CD4-positive, alpha-beta T cell (primary cell): ENCODE measurements around the gene TRERF1. TPM values are rescaled to one million over a fixed set of nuclear protein-coding genes. Genes with fewer than 3 reads are reported as not detected.
A peak's percentile ranks its signal among the peaks of the same experiment; 100 is the strongest.

Source experiments
- ATAC-seq: fragments of 200-7000 bp; cut with Tn5 transposase; one replicate; pipeline ENCODE4 v1.10.0; 2022; ENCODE audit warnings: mild to moderate bottlenecking; ENCODE audit not compliant: poor library complexity
- CTCF ChIA-PET: fragments of 350-600 bp; sonication (Branson Sonifier 250); formaldehyde crosslinking; loops from one replicate; lab custom pipeline; 2021; ENCODE audit warnings: antibody characterized with exemption, inconsistent platforms; lab: Charles Lee
- POLR2A ChIA-PET: fragments of 350-600 bp; sonication (Branson Sonifier 250); formaldehyde crosslinking; loops from one replicate; lab custom pipeline; 2021; ENCODE audit warnings: antibody characterized with exemption, inconsistent platforms; lab: Charles Lee
- DNase-seq, 14 experiments: peaks; one replicate each; pipeline ENCODE4 v3.0.0-alpha.2; 2013 to 2020; ENCODE audit warnings: mixed read lengths in 2 of 14
- H3K27ac ChIP-seq, 2 donors: one replicate each; pipeline versions ENCODE4 v1.5.1 to v1.7.0; 2013; ENCODE audit warnings: low read length in 2 of 2, low read depth in 1 of 2, mild to moderate bottlenecking in 1 of 2
- H3K27me3 ChIP-seq, 2 experiments: 1 replicate in 1 of 2; 2 replicates in 1 of 2; pipeline versions ENCODE4 v1.6.1 to v1.7.0; 2013; ENCODE audit warnings: low read length in 2 of 2, control low read depth in 1 of 2, mild to moderate bottlenecking in 1 of 2, moderate library complexity in 1 of 2; ENCODE audit not compliant: insufficient read depth in 2 of 2, control insufficient read depth in 1 of 2
- H3K36me3 ChIP-seq: one replicate; pipeline ENCODE4 v1.6.1; 2013; ENCODE audit warnings: low read length, control low read depth; ENCODE audit not compliant: insufficient read depth
- H3K4me1 ChIP-seq: one replicate; pipeline ENCODE4 v1.6.1; 2013; ENCODE audit warnings: low read length, control low read depth; ENCODE audit not compliant: insufficient read depth
- H3K4me3 ChIP-seq: one replicate; pipeline ENCODE4 v1.5.1; 2013; ENCODE audit warnings: mild to moderate bottlenecking, low read length, moderate library complexity
- H3K9me3 ChIP-seq, 2 experiments: 1 replicate in 1 of 2; 2 replicates in 1 of 2; pipeline versions ENCODE4 v1.6.1 to v1.7.0; 2013; ENCODE audit warnings: low read length in 2 of 2, mild to moderate bottlenecking in 2 of 2, control low read depth in 1 of 2, moderate library complexity in 1 of 2; ENCODE audit not compliant: control insufficient read depth in 1 of 2, insufficient read depth in 1 of 2
- H3K27ac Mint-ChIP-seq: one replicate; pipeline ENCODE4 v1.8.0; 2020; ENCODE audit warnings: mixed read lengths
- H3K27me3 Mint-ChIP-seq: one replicate; pipeline ENCODE4 v1.8.0; 2021; ENCODE audit warnings: mixed read lengths
- H3K36me3 Mint-ChIP-seq: one replicate; pipeline ENCODE4 v1.8.0; 2021; ENCODE audit warnings: low read depth, mixed read lengths
- H3K4me1 Mint-ChIP-seq: one replicate; pipeline ENCODE4 v1.8.0; 2021; ENCODE audit warnings: low read depth, mixed read lengths
- H3K4me3 Mint-ChIP-seq: one replicate; pipeline ENCODE4 v1.8.0; 2020; ENCODE audit warnings: mild to moderate bottlenecking, mixed read lengths
- H3K9me3 Mint-ChIP-seq: one replicate; pipeline ENCODE4 v1.8.0; 2020; ENCODE audit warnings: mixed read lengths
- intact Hi-C, 2 experiments: fragments of 100-400 bp; cut with DNase I in 1 of 2; cut with micrococcal nuclease in 1 of 2; formaldehyde crosslinking; loops; one replicate each; pipeline versions ENCODE4 v1.15.1 to v1.9.0; 2023 to 2025; cut with DNase I, micrococcal nuclease
- total RNA-seq, 174 experiments: library from RNA in 2 of 174; stranded (reverse) in 2 of 174; gene quantifications; one replicate each; pipeline ENCODE4 v1.2.3 and lab custom pipeline; 2021 to 2026
- TF ChIP-seq, protein P1 (sequence below): fragments of 200-600 bp; IDR thresholded peaks from one replicate; pipeline ENCODE4 v1.8.0; 2022; ENCODE audit warnings: antibody characterized with exemption, mild to moderate bottlenecking

Gene TRERF1
- total RNA-seq, 2 experiments from 2014 or later, result 31.0 to 31.7 TPM

GRCh38 chr6:42340511-42340910, 111.2 kb downstream of the TRERF1 start:
- Histone ChIP-seq H3K4me3 (no peak overlapping the region), H3K36me3 (no peaks in the 10 kb centered on the region), H3K9me3 (no peaks in the 10 kb centered on the region), H3K4me1 (peaks cover 19% of the 10 kb centered on the region), H3K27me3 (no peaks in the 10 kb centered on the region), H3K27ac (no peak overlapping the region)
- no peak overlapping the region for H3K27ac Mint-ChIP-seq
- TF ChIP-seq, protein P1, sequence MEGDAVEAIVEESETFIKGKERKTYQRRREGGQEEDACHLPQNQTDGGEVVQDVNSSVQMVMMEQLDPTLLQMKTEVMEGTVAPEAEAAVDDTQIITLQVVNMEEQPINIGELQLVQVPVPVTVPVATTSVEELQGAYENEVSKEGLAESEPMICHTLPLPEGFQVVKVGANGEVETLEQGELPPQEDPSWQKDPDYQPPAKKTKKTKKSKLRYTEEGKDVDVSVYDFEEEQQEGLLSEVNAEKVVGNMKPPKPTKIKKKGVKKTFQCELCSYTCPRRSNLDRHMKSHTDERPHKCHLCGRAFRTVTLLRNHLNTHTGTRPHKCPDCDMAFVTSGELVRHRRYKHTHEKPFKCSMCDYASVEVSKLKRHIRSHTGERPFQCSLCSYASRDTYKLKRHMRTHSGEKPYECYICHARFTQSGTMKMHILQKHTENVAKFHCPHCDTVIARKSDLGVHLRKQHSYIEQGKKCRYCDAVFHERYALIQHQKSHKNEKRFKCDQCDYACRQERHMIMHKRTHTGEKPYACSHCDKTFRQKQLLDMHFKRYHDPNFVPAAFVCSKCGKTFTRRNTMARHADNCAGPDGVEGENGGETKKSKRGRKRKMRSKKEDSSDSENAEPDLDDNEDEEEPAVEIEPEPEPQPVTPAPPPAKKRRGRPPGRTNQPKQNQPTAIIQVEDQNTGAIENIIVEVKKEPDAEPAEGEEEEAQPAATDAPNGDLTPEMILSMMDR, result no peak
- no peaks in the 10 kb centered on the region for H3K9me3 Mint-ChIP-seq
- DNase-seq (no peak), ATAC-seq (no peak)
- peaks cover 11% of the 10 kb centered on the region for H3K36me3 Mint-ChIP-seq
- no peaks in the 10 kb centered on the region for H3K27me3 Mint-ChIP-seq
- POLR2A ChIA-PET, result interaction anchor here (1.0 to 1.3 kb wide), 2 partner anchors 9 to 101 kb away, joined by 3 read pairs; no protein-coding TSS in a partner anchor
- intact Hi-C loops, result no loop called here
- H3K4me3 Mint-ChIP-seq, result no peak overlapping the region
- H3K4me1 Mint-ChIP-seq, result peaks cover 78% of the 10 kb centered on the region
- CTCF ChIA-PET, result interaction anchor here (1.9 kb wide), 1 partner anchor 192 kb away, joined by 5 read pairs; no protein-coding TSS in a partner anchor

- intact Hi-C loops, result no loop called here
Measured at GRCh38 chr6:42339991-42340401, 111.7 kb downstream of the TRERF1 start.

GRCh38 chr6:42338744-42339222, 112.9 kb downstream of the TRERF1 start:
- ChIA-PET CTCF (interaction anchor here (1.9 kb wide), 1 partner anchor 193 kb away, joined by 5 read pairs; no protein-coding TSS in a partner anchor), POLR2A (interaction anchor here (0.5 kb wide), 1 partner anchor 53 kb away, joined by 3 read pairs; no protein-coding TSS in a partner anchor)
- Histone ChIP-seq H3K27ac (no peak overlapping the region), H3K27me3 (no peaks in the 10 kb centered on the region), H3K9me3 (no peaks in the 10 kb centered on the region), H3K36me3 (no peaks in the 10 kb centered on the region), H3K4me3 (no peak overlapping the region), H3K4me1 (peaks cover 21% of the 10 kb centered on the region)
- Mint-ChIP-seq H3K4me1 (peaks cover 87% of the 10 kb centered on the region), H3K27ac (no peak overlapping the region), H3K27me3 (no peaks in the 10 kb centered on the region), H3K9me3 (no peaks in the 10 kb centered on the region), H3K4me3 (no peak overlapping the region), H3K36me3 (peaks cover 9% of the 10 kb centered on the region)
- TF ChIP-seq, protein P1, result no peak
- no peak for DNase-seq
- no peak for ATAC-seq
- intact Hi-C loops, result no loop called here

More at GRCh38 chr6:42339991-42340401, 111.7 kb downstream of the TRERF1 start:
- TF ChIP-seq, protein P1, result no peak
- CTCF ChIA-PET, result interaction anchor here (1.9 kb wide), 1 partner anchor 192 kb away, joined by 5 read pairs; no protein-coding TSS in a partner anchor
- H3K27me3 ChIP-seq, result no peaks in the 10 kb centered on the region
- peaks cover 18% of the 10 kb centered on the region for H3K4me1 ChIP-seq
- Mint-ChIP-seq H3K9me3 (no peaks in the 10 kb centered on the region), H3K27me3 (no peaks in the 10 kb centered on the region), H3K4me1 (peaks cover 81% of the 10 kb centered on the region), H3K27ac (no peak overlapping the region), H3K4me3 (no peak overlapping the region), H3K36me3 (peaks cover 10% of the 10 kb centered on the region)
- no peaks in the 10 kb centered on the region for H3K9me3 ChIP-seq
- DNase-seq (no peak), ATAC-seq (peak; percentile 17)
- H3K4me3 ChIP-seq, result no peak overlapping the region
- H3K27ac ChIP-seq, result no peak overlapping the region
- POLR2A ChIA-PET, result interaction anchor here (1.0 to 1.3 kb wide), 2 partner anchors 10 to 102 kb away, joined by 3 read pairs; no protein-coding TSS in a partner anchor
- H3K36me3 ChIP-seq, result no peaks in the 10 kb centered on the region
